Measurements from ENCODE around the gene TAF7L.

- TF ChIP-seq CTCF (IDR thresholded peaks at IDR 0.05) (no peak), POLR2A (IDR thresholded peaks at IDR 0.05) (no peak)
Observed at GRCh38 chrX:101290957-101291603, at the start of gene TAF7L.

Measured in esophagus squamous epithelium (tissue), 4 donors.